GM12865 (cell line): ENCODE results near the gene CNKSR3.

Experiments
- DNase-seq: peaks from one replicate; pipeline ENCODE4 v3.0.0; 2010; ENCODE audit warnings: low read depth
- H3K4me3 ChIP-seq: 2 replicates; pipeline ENCODE4 v1.5.1; 2011; ENCODE audit warnings: mild to moderate bottlenecking, low read depth, low read length, control low read depth
- CTCF ChIP-seq: IDR thresholded peaks from 2 replicates; pipeline ENCODE4 v1.5.1; 2011; ENCODE audit warnings: low read length, control low read depth, low read depth, inconsistent platforms; ENCODE audit not compliant: insufficient read depth; ENCODE audit errors: missing control alignments

Gene CNKSR3

DNA sequence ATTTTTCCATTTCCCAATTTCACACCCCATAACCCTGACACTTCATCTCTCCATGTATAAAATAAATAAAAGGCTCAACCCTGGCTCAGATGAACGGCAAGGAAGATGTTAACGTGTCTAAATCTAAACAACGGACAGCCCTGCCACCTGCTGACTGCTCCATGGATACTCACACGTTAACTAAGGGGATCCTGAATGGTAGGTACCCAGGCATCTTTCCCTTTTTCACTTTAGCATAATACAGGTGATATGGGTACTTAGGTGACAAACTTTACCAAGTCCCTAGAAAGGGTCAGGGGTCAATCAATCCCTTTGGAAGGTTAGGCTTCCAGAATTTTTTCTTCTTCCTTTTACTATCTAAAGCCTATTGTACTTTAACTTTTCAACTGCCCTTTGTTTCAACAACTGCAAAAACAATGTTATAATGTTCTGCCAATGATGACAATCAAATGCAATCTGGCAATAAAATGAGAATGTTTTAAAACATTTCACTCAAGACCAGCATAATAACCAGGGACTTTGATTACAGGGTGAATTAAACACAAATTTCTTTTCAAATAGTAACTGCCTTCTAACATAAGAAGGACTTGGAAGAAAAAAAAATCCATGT is 101.5 kb downstream of the CNKSR3 start:
- no peak overlapping the region for H3K4me3 ChIP-seq
- no peak for TF ChIP-seq CTCF
- peak; percentile 36 for DNase-seq

GRCh38 chr6:154407440-154407839 is 103.0 kb downstream of the CNKSR3 start:
- H3K4me3 ChIP-seq = no peak overlapping the region
- TF ChIP-seq CTCF = no peak
- no peak for DNase-seq

DNA sequence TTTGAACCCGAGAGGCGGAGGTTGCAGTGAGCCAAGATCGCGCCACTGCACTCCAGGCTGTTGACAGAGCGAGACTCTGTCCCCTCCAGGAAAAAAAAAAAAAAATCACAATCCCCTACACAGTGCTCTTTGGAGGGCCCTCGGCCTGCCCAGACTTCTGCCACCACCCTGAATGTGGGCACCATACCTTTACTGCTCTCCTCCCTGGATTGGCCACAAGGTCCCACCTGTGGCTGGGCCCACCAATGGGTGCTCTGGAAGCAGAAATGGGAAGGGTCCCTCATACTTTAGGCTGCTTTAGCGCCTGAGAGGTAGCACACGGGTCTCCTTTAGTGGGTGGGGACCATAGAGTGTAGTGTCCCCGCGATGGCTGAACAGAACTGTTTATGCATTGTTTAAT is 103.6 kb downstream of the CNKSR3 start:
- TF ChIP-seq CTCF = no peak
- no peak for DNase-seq
- H3K4me3 ChIP-seq = no peak overlapping the region

GRCh38 chr6:154406301-154406700 is 104.2 kb downstream of the CNKSR3 start:
- no peak overlapping the region for H3K4me3 ChIP-seq
- DNase-seq = no peak
- no peak for TF ChIP-seq CTCF

- TF ChIP-seq CTCF = no peak
- DNase-seq = no peak
Observed at GRCh38 chr6:154404791-154405400, 105.6 kb downstream of the CNKSR3 start.

GRCh38 chr6:154403788-154404187 is 106.7 kb downstream of the CNKSR3 start:
- DNase-seq = no peak
- no peak overlapping the region for H3K4me3 ChIP-seq
- no peak for TF ChIP-seq CTCF

More at GRCh38 chr6:154404791-154405400, 105.6 kb downstream of the CNKSR3 start:
- no peak overlapping the region for H3K4me3 ChIP-seq
